Measurements from ENCODE around the gene MDFI.

Gene MDFI

GRCh38 chr6:41690541-41691330 is 52.5 kb downstream of the MDFI start:
- no peak for DNase-seq

GRCh38 chr6:41691426-41692079 is 53.3 kb downstream of the MDFI start:
- DNase-seq = no peak

- no peak for DNase-seq
Observed at GRCh38 chr6:41692080-41692675, 53.9 kb downstream of the MDFI start.

GRCh38 chr6:41692730-41693129 is 54.5 kb downstream of the MDFI start:
- no peak for DNase-seq

- DNase-seq = no peak
Observed at GRCh38 chr6:41693281-41694240, 55.3 kb downstream of the MDFI start.

- no peak for DNase-seq
Observed at GRCh38 chr6:41694815-41695526, 56.7 kb downstream of the MDFI start.

- no peak for DNase-seq
Observed at GRCh38 chr6:41695825-41696224, 57.6 kb downstream of the MDFI start.

GRCh38 chr6:41696788-41697187 is 58.5 kb downstream of the MDFI start:
- DNase-seq = no peak

- no peak for DNase-seq
Observed at GRCh38 chr6:41697861-41698781, 59.9 kb downstream of the MDFI start.

- no peak for DNase-seq
Observed at GRCh38 chr6:41699063-41699462, 60.8 kb downstream of the MDFI start.

GRCh38 chr6:41700463-41701347 is 62.4 kb downstream of the MDFI start:
- DNase-seq = no peak

GRCh38 chr6:41702089-41702745 is 63.9 kb downstream of the MDFI start:
- DNase-seq = no peak

- DNase-seq = no peak
Observed at GRCh38 chr6:41702771-41703494, 64.7 kb downstream of the MDFI start.

Data from NCI-H1694 (cell line).